GM12891 (cell line): ENCODE measurements around the gene ACOX2.

Experiments used
- PAX5 ChIP-seq: IDR thresholded peaks from 2 replicates; pipeline ENCODE4 v1.6.1; 2011; ENCODE audit warnings: low read length, moderate library complexity, mild to moderate bottlenecking; ENCODE audit not compliant: insufficient read depth, severe bottlenecking
- POLR2A ChIP-seq: IDR thresholded peaks from 2 replicates; pipeline ENCODE4 v1.6.1; 2011; ENCODE audit warnings: low read depth, low read length, control low read depth
- POLR2AphosphoS5 ChIP-seq: IDR thresholded peaks from 2 replicates; pipeline ENCODE4 v1.6.1; 2011; ENCODE audit warnings: low read depth, low read length, control low read depth
- POU2F2 ChIP-seq: IDR thresholded peaks from 2 replicates; pipeline ENCODE4 v1.6.1; 2011; ENCODE audit warnings: low read depth, mild to moderate bottlenecking, control low read depth, low read length, moderate library complexity
- SPI1 ChIP-seq: IDR thresholded peaks from 2 replicates; pipeline ENCODE4 v1.6.1; 2011; ENCODE audit warnings: low read depth, low read length, control low read depth
- TAF1 ChIP-seq: IDR thresholded peaks from 2 replicates; pipeline ENCODE4 v1.6.1; 2011; ENCODE audit warnings: low read depth, low read length, control low read depth

- TF ChIP-seq POLR2A = no peak
- no peak for TF ChIP-seq SPI1
- no peak for TF ChIP-seq TAF1
- no peak for TF ChIP-seq POLR2AphosphoS5
- no peak for TF ChIP-seq PAX5
- no peak for TF ChIP-seq POU2F2
Measured at GRCh38 chr3:58567251-58567515, 30.2 kb upstream of the ACOX2 start.
